Hematopoietic multipotent progenitor cell treated with erythropoietin and hydrocortisone succinate and interleukin-3 and kit ligand, for 15 days (in vitro differentiated cells): Measurements from ENCODE around the gene CUX1.
"Not testable (repeated sequence)": the region's sequence is repeated elsewhere in the genome, so short reads cannot be mapped to it uniquely, and the experiment has no call there.

ENCODE experiments used
- DNase-seq: peaks from one replicate; pipeline ENCODE4 v3.0.0-alpha.2; 2015; ENCODE audit warnings: low spot score

The CUX1 gene

GRCh38 chr7:101854084-101854865 is 36.8 kb downstream of the CUX1 start:
- DNase-seq, result no peak

- peak; percentile 93 for DNase-seq
Observed at GRCh38 chr7:101856473-101857357, 39.3 kb downstream of the CUX1 start.

- no peak for DNase-seq
Observed at GRCh38 chr7:101857358-101857811, 40.0 kb downstream of the CUX1 start.

GRCh38 chr7:101858437-101859385 is 41.3 kb downstream of the CUX1 start:
- no peak for DNase-seq

GRCh38 chr7:101859411-101860106 is 42.1 kb downstream of the CUX1 start:
- no peak for DNase-seq

GRCh38 chr7:101860316-101861217 is 43.1 kb downstream of the CUX1 start:
- DNase-seq, result no peak

- no peak for DNase-seq
Observed at GRCh38 chr7:101861218-101861775, 43.9 kb downstream of the CUX1 start.

- no peak for DNase-seq
Observed at GRCh38 chr7:101862280-101863220, 45.1 kb downstream of the CUX1 start.

- DNase-seq, result no peak
Observed at GRCh38 chr7:101863598-101863997, 46.2 kb downstream of the CUX1 start.

GRCh38 chr7:101864039-101864438 is 46.6 kb downstream of the CUX1 start:
- DNase-seq, result no peak

- DNase-seq, result no peak
Observed at GRCh38 chr7:101865031-101865430, 47.6 kb downstream of the CUX1 start.

- no peak for DNase-seq
Observed at GRCh38 chr7:101865455-101865854, 48.0 kb downstream of the CUX1 start.

GRCh38 chr7:101866328-101866727 is 48.9 kb downstream of the CUX1 start:
- no peak for DNase-seq

GRCh38 chr7:101867265-101867664 is 49.8 kb downstream of the CUX1 start:
- DNase-seq, result no peak

- DNase-seq, result not testable (repeated sequence)
Observed at GRCh38 chr7:101867681-101868080, 50.3 kb downstream of the CUX1 start.

- no peak for DNase-seq
Observed at GRCh38 chr7:101868191-101868950, 50.9 kb downstream of the CUX1 start.

GRCh38 chr7:101869026-101869900 is 51.8 kb downstream of the CUX1 start:
- no peak for DNase-seq
